HepG2 (cell line): ENCODE data around the gene RERE. TPM values are rescaled to one million over a fixed set of nuclear protein-coding genes. Genes with fewer than 3 reads are reported as not detected.
A peak's percentile ranks its signal among the peaks of the same experiment; 100 is the strongest.

Experiments
- CBX2 ChIP-seq, 2 experiments: fragments of 200-600 bp in 1 of 2; sonication (generic); formaldehyde crosslinking in 1 of 2; IDR thresholded peaks; 2 replicates each; pipeline versions ENCODE4 v1.7.0 to v1.8.1; 2018 to 2022; ENCODE audit warnings: low read depth in 2 of 2, low read length in 1 of 2, mild to moderate bottlenecking in 1 of 2, missing genetic modification reagents in 1 of 2
- CREB1 ChIP-seq, 2 experiments: fragments of 450-650 bp in 1 of 2; IDR thresholded peaks; 2 replicates each; pipeline ENCODE4 v1.6.1; 2016 to 2017; ENCODE audit warnings: control low read depth in 1 of 2, mild to moderate bottlenecking in 1 of 2, missing compliant biosample characterization in 1 of 2, missing genetic modification characterization in 1 of 2
- ELF3 ChIP-seq: IDR thresholded peaks from 2 replicates; pipeline ENCODE4 v1.6.1; 2016; ENCODE audit warnings: missing genetic modification reagents, missing compliant biosample characterization
- FOXA3 ChIP-seq: IDR thresholded peaks from 2 replicates; pipeline ENCODE4 v1.6.1; 2016; ENCODE audit warnings: missing genetic modification reagents, missing compliant biosample characterization
- FOXK1 ChIP-seq: sonication (generic); formaldehyde crosslinking; IDR thresholded peaks from 2 replicates; pipeline ENCODE4 v1.4.0; 2020; ENCODE audit warnings: low read depth, missing genetic modification reagents, borderline replicate concordance
- GATAD2A ChIP-seq: IDR thresholded peaks from 2 replicates; pipeline ENCODE4 v1.6.1; 2016
- GFI1 ChIP-seq: sonication (generic); formaldehyde crosslinking; IDR thresholded peaks from 2 replicates; pipeline ENCODE4 v1.5.0; 2020; ENCODE audit warnings: missing genetic modification reagents, mild to moderate bottlenecking, borderline replicate concordance
- GPN1 ChIP-seq: sonication (generic); formaldehyde crosslinking; IDR thresholded peaks from 2 replicates; pipeline ENCODE4 v1.5.1; 2020; ENCODE audit warnings: missing genetic modification reagents, borderline replicate concordance
- GZF1 ChIP-seq: sonication (generic); formaldehyde crosslinking; IDR thresholded peaks from 2 replicates; pipeline ENCODE4 v1.5.1; 2020; ENCODE audit warnings: mild to moderate bottlenecking, missing genetic modification reagents
- HIVEP1 ChIP-seq: sonication (generic); formaldehyde crosslinking; IDR thresholded peaks from 2 replicates; pipeline ENCODE4 v1.4.0; 2020; ENCODE audit warnings: mild to moderate bottlenecking, missing genetic modification reagents
- MIXL1 ChIP-seq: IDR thresholded peaks from 2 replicates; pipeline ENCODE4 v1.6.1; 2016
- RORA ChIP-seq: sonication (generic); formaldehyde crosslinking; IDR thresholded peaks from 2 replicates; pipeline ENCODE4 v1.5.0; 2020; ENCODE audit warnings: mild to moderate bottlenecking, missing genetic modification reagents, moderate library complexity
- SAP130 ChIP-seq: IDR thresholded peaks from 2 replicates; pipeline ENCODE4 v1.6.1; 2016; ENCODE audit warnings: low read depth
- TCF12 ChIP-seq, 2 experiments: fragments of 450-650 bp in 1 of 2; sonication (generic) in 1 of 2; formaldehyde crosslinking in 1 of 2; IDR thresholded peaks; 2 replicates each; pipeline versions ENCODE4 v1.6.1 to v1.8.0; 2017 to 2022; ENCODE audit warnings: antibody characterized with exemption in 1 of 2, mild to moderate bottlenecking in 1 of 2, missing genetic modification reagents in 1 of 2, moderate library complexity in 1 of 2
- TCF7 ChIP-seq: sonication (generic); IDR thresholded peaks from 2 replicates; pipeline ENCODE4 v1.6.1; 2016; ENCODE audit warnings: antibody characterized with exemption, low read depth
- ZFYVE20 ChIP-seq: sonication (generic); formaldehyde crosslinking; IDR thresholded peaks from 2 replicates; pipeline ENCODE4 v1.8.0; 2023; ENCODE audit warnings: low read depth, mild to moderate bottlenecking, moderate library complexity, missing genetic modification reagents, borderline replicate concordance
- ZNF121 ChIP-seq: sonication (generic); formaldehyde crosslinking; IDR thresholded peaks from 2 replicates; pipeline ENCODE4 v1.5.0; 2020; ENCODE audit warnings: mild to moderate bottlenecking, missing genetic modification reagents
- ZNF143 ChIP-seq: sonication (generic); formaldehyde crosslinking; IDR thresholded peaks from 2 replicates; pipeline ENCODE4 v1.4.0; 2020; ENCODE audit warnings: missing genetic modification reagents
- ZNF644 ChIP-seq: IDR thresholded peaks from 2 replicates; pipeline ENCODE4 v1.6.1; 2016; ENCODE audit warnings: low read depth
- ZNF792 ChIP-seq: IDR thresholded peaks from 2 replicates; pipeline ENCODE4 v1.6.1; 2016
- polyA plus RNA-seq, 8 experiments: library from polyadenylated mRNA; depleted of rRNA in 3 of 8; stranded (reverse) in 7 of 8; unstranded in 1 of 8; fragments of >200 nt; fragmentation: Illumina TruSeq in 4 of 8; extraction: Trizol in 4 of 8; gene quantifications; 2 replicates each; pipeline versions ENCODE4 v1.2.1 to v1.2.3, GENCODE V29; 2011 to 2016; ENCODE audit warnings: low read depth in 4 of 8, missing spikeins in 1 of 8, mixed read lengths in 1 of 8; ENCODE audit not compliant: insufficient read depth in 1 of 8
- total RNA-seq, 5 experiments: library from RNA; depleted of rRNA; stranded (reverse); fragments of >200 nt; fragmentation: Illumina TruSeq; extraction: Trizol; gene quantifications; 2 replicates each; pipeline ENCODE4 v1.2.3, GENCODE V29; 2016; ENCODE audit warnings: low read depth in 1 of 5
- TF ChIP-seq, protein P1 (sequence below): IDR thresholded peaks from 2 replicates; pipeline ENCODE4 v1.6.1; 2016
- TF ChIP-seq, protein P2 (sequence below): fragments of 450-650 bp; IDR thresholded peaks from 2 replicates; pipeline ENCODE4 v1.6.1; 2017
- TF ChIP-seq, protein P3 (sequence below), 2 experiments: IDR thresholded peaks; 2 replicates each; pipeline ENCODE4 v1.6.1; 2011 to 2012; ENCODE audit warnings: low read length in 2 of 2, borderline replicate concordance in 1 of 2, low read depth in 1 of 2, mild to moderate bottlenecking in 1 of 2, moderate library complexity in 1 of 2
- TF ChIP-seq, protein P4 (sequence below): sonication (generic); formaldehyde crosslinking; IDR thresholded peaks from 2 replicates; pipeline ENCODE4 v1.4.0; 2020; ENCODE audit warnings: missing genetic modification reagents

Gene RERE
- total and polyA plus RNA-seq, 2 of the 13 experiments (the other 11 are each of a cell fraction or from before 2014, with no cell fraction given), result 18.3 to 21.9 TPM

DNA sequence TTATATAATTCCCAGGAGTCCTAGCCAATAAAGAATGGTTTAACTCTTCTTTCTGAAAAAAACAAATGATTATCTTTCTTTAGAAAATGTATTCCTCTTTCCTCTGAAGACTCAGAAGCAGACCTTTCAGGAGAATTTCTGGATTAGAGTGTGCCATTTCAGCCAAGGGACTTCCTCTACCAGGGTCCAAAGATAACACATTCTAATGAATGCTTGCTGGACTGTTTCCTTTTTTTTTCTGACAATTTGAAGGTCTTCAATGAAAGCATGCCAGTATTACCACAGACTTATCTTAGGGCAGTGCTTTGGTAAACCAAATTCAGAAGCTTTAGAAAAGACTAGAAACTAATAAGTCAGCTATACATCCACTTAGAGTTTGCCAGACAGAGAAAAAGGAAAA lies 80.5 kb downstream of the RERE start (continued):
- TF ChIP-seq, protein P1, sequence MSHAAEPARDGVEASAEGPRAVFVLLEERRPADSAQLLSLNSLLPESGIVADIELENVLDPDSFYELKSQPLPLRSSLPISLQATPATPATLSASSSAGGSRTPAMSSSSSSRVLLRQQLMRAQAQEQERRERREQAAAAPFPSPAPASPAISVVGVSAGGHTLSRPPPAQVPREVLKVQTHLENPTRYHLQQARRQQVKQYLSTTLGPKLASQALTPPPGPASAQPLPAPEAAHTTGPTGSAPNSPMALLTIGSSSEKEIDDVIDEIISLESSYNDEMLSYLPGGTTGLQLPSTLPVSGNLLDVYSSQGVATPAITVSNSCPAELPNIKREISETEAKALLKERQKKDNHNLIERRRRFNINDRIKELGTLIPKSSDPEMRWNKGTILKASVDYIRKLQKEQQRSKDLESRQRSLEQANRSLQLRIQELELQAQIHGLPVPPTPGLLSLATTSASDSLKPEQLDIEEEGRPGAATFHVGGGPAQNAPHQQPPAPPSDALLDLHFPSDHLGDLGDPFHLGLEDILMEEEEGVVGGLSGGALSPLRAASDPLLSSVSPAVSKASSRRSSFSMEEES, result no peak
- no peak for TF ChIP-seq ZNF143
- no peak for TF ChIP-seq ZNF121 (CRISPR knock-in tag)
- TF ChIP-seq SAP130, result peak; percentile 58
- TF ChIP-seq, protein P2, sequence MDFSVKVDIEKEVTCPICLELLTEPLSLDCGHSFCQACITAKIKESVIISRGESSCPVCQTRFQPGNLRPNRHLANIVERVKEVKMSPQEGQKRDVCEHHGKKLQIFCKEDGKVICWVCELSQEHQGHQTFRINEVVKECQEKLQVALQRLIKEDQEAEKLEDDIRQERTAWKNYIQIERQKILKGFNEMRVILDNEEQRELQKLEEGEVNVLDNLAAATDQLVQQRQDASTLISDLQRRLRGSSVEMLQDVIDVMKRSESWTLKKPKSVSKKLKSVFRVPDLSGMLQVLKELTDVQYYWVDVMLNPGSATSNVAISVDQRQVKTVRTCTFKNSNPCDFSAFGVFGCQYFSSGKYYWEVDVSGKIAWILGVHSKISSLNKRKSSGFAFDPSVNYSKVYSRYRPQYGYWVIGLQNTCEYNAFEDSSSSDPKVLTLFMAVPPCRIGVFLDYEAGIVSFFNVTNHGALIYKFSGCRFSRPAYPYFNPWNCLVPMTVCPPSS, result no peak
- no peak for TF ChIP-seq GZF1
- TF ChIP-seq ZFYVE20 (CRISPR knock-in tag), result no peak
- TF ChIP-seq FOXK1, result 0 out of 2 replicates have a peak, but pooled peaks have one; percentile 22
- 0 out of 2 replicates have a peak, but pooled peaks have one; percentile 51 for TF ChIP-seq ZNF644 (CRISPR knock-in tag)
- TF ChIP-seq CBX2 (IDR thresholded peaks at IDR 0.05; ENCODE audit: low read depth, low read length), result no peak
- no peak for TF ChIP-seq CBX2 (CRISPR knock-in tag; IDR thresholded peaks at IDR 0.05; ENCODE audit: low read depth)
- peak; percentile 83 for TF ChIP-seq MIXL1 (CRISPR knock-in tag)
- peak; percentile 36; the same call in 1 of the 2 replicates for TF ChIP-seq GFI1 (CRISPR knock-in tag)
- TF ChIP-seq RORA (CRISPR knock-in tag), result no peak
- TF ChIP-seq ZNF792 (CRISPR knock-in tag), result 0 out of 2 replicates have a peak, but pooled peaks have one; percentile 31
- TF ChIP-seq, protein P3, sequence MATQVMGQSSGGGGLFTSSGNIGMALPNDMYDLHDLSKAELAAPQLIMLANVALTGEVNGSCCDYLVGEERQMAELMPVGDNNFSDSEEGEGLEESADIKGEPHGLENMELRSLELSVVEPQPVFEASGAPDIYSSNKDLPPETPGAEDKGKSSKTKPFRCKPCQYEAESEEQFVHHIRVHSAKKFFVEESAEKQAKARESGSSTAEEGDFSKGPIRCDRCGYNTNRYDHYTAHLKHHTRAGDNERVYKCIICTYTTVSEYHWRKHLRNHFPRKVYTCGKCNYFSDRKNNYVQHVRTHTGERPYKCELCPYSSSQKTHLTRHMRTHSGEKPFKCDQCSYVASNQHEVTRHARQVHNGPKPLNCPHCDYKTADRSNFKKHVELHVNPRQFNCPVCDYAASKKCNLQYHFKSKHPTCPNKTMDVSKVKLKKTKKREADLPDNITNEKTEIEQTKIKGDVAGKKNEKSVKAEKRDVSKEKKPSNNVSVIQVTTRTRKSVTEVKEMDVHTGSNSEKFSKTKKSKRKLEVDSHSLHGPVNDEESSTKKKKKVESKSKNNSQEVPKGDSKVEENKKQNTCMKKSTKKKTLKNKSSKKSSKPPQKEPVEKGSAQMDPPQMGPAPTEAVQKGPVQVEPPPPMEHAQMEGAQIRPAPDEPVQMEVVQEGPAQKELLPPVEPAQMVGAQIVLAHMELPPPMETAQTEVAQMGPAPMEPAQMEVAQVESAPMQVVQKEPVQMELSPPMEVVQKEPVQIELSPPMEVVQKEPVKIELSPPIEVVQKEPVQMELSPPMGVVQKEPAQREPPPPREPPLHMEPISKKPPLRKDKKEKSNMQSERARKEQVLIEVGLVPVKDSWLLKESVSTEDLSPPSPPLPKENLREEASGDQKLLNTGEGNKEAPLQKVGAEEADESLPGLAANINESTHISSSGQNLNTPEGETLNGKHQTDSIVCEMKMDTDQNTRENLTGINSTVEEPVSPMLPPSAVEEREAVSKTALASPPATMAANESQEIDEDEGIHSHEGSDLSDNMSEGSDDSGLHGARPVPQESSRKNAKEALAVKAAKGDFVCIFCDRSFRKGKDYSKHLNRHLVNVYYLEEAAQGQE (IDR thresholded peaks at IDR 0.05; ENCODE audit: borderline replicate concordance in 1 of 2, low read depth in 1 of 2, low read length in 2 of 2), result no peak
- TF ChIP-seq HIVEP1, result no peak
- no peak for TF ChIP-seq GPN1 (CRISPR knock-in tag)
- no peak for TF ChIP-seq CREB1 (IDR thresholded peaks at IDR 0.05)
- TF ChIP-seq CREB1 (CRISPR knock-in tag; IDR thresholded peaks at IDR 0.05), result peak; percentile 62
- TF ChIP-seq TCF7, result peak; percentile 38; the same call in 1 of the 2 replicates
- peak; percentile 40 for TF ChIP-seq FOXA3 (CRISPR knock-in tag)
- TF ChIP-seq ELF3 (CRISPR knock-in tag), result peak; percentile 88
- peak; percentile 80 for TF ChIP-seq GATAD2A (CRISPR knock-in tag)
- TF ChIP-seq, protein P4, sequence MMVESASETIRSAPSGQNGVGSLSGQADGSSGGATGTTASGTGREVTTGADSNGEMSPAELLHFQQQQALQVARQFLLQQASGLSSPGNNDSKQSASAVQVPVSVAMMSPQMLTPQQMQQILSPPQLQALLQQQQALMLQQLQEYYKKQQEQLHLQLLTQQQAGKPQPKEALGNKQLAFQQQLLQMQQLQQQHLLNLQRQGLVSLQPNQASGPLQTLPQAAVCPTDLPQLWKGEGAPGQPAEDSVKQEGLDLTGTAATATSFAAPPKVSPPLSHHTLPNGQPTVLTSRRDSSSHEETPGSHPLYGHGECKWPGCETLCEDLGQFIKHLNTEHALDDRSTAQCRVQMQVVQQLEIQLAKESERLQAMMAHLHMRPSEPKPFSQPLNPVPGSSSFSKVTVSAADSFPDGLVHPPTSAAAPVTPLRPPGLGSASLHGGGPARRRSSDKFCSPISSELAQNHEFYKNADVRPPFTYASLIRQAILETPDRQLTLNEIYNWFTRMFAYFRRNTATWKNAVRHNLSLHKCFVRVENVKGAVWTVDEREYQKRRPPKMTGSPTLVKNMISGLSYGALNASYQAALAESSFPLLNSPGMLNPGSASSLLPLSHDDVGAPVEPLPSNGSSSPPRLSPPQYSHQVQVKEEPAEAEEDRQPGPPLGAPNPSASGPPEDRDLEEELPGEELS (CRISPR knock-in tag), result peak; percentile 61
- TF ChIP-seq TCF12 (IDR thresholded peaks at IDR 0.05), result no peak
- TF ChIP-seq TCF12 (CRISPR knock-in tag; IDR thresholded peaks at IDR 0.05), result no peak
